ENCODE data around the gene P2RX5.

DNA sequence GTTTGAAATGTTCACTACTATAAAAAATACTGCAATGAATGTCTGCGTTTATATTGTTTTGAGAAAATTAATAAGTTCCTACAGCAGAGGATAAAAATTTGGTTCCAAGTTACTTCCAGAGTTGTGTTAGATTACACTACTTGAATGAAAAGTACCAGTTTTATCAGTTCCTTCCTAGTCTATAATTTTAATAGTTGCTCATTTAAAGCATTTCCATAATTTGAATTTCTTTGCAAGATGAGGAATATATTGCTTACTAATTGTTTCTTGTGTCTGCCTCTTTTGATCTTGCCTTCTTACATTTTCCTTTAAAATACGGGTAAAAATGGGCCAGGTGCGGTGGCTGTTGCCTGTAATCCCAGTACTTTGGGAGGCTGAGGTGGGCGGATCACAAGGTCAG, 23.4 kb downstream of the P2RX5 start:
- TF ChIP-seq, protein P1, sequence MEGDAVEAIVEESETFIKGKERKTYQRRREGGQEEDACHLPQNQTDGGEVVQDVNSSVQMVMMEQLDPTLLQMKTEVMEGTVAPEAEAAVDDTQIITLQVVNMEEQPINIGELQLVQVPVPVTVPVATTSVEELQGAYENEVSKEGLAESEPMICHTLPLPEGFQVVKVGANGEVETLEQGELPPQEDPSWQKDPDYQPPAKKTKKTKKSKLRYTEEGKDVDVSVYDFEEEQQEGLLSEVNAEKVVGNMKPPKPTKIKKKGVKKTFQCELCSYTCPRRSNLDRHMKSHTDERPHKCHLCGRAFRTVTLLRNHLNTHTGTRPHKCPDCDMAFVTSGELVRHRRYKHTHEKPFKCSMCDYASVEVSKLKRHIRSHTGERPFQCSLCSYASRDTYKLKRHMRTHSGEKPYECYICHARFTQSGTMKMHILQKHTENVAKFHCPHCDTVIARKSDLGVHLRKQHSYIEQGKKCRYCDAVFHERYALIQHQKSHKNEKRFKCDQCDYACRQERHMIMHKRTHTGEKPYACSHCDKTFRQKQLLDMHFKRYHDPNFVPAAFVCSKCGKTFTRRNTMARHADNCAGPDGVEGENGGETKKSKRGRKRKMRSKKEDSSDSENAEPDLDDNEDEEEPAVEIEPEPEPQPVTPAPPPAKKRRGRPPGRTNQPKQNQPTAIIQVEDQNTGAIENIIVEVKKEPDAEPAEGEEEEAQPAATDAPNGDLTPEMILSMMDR (IDR thresholded peaks at IDR 0.05; ENCODE audit: low read depth, low read length) = no peak
- no peak for TF ChIP-seq EZH2phosphoT487 (IDR thresholded peaks at IDR 0.05; ENCODE audit: low read depth)

All from OCI-LY3 (cell line).